Measurements from ENCODE around the gene SNRNP200.

The SNRNP200 gene

DNA sequence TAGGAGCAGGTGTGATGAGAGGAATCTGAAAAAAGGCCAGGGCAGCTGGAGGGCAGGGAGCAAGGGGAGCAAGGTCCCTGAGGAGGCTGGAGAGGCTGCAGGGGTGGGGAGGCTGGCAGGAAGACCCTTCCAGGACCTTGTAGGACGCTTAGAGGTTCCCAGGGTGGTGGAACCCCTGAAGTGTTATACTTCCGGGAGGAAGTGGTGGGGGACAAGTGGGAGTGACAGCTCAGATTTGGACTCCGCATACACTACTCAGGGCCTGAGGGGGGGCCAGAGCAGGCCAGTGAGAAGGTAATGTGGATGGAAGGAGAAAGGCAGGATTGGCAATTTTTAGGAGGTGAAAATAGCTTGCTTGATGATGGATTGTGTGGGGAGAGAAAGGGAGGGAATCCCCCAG is 28.4 kb upstream of the SNRNP200 start:
- Histone ChIP-seq H3K27me3 (ENCODE audit: control insufficient read depth, insufficient read depth, low read length) (no peaks in the 10 kb centered on the region), H3K79me2 (no peaks in the 10 kb centered on the region), H3K4me1 (peaks cover 5% of the 10 kb centered on the region), H3K4me3 (ENCODE audit: low read depth, low read length) (no peak overlapping the region), H2AFZ (no peak overlapping the region), H3K4me2 (ENCODE audit: low read length) (no peak overlapping the region), H3K27ac (no peak overlapping the region), H3K36me3 (ENCODE audit: control insufficient read depth, insufficient read depth, low read length) (no peaks in the 10 kb centered on the region), H3K9ac (no peak overlapping the region), H3K9me3 (ENCODE audit: control insufficient read depth, low read length) (no peaks in the 10 kb centered on the region)
- TF ChIP-seq, protein P1, sequence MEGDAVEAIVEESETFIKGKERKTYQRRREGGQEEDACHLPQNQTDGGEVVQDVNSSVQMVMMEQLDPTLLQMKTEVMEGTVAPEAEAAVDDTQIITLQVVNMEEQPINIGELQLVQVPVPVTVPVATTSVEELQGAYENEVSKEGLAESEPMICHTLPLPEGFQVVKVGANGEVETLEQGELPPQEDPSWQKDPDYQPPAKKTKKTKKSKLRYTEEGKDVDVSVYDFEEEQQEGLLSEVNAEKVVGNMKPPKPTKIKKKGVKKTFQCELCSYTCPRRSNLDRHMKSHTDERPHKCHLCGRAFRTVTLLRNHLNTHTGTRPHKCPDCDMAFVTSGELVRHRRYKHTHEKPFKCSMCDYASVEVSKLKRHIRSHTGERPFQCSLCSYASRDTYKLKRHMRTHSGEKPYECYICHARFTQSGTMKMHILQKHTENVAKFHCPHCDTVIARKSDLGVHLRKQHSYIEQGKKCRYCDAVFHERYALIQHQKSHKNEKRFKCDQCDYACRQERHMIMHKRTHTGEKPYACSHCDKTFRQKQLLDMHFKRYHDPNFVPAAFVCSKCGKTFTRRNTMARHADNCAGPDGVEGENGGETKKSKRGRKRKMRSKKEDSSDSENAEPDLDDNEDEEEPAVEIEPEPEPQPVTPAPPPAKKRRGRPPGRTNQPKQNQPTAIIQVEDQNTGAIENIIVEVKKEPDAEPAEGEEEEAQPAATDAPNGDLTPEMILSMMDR (IDR thresholded peaks at IDR 0.05) = no peak

DNA sequence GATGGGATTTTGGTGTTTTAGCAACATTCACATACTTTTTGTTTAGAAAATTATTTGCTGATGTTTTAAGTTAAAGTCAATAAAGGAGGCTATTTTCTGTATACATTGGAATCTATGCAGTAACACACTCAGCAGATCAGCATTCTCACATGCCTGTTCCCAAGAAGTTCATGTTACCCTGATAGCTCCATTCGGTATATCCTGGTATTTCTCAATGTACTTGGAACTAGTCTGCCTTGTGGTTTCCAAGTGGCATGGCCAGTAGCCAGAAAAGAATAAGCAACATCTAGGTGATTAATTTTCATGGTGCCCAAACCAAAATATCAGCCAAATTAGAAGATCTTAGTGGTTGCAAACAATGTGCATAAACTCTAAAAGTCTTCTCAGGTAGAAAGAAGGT is 25.1 kb upstream of the SNRNP200 start:
- no peak overlapping the region for H2AFZ ChIP-seq
- H3K4me1 ChIP-seq = peaks cover 5% of the 10 kb centered on the region
- no peak overlapping the region for H3K27ac ChIP-seq
- no peaks in the 10 kb centered on the region for H3K9me3 ChIP-seq (ENCODE audit: control insufficient read depth, low read length)
- TF ChIP-seq, protein P1 (IDR thresholded peaks at IDR 0.05) = no peak
- no peaks in the 10 kb centered on the region for H3K36me3 ChIP-seq (ENCODE audit: control insufficient read depth, insufficient read depth, low read length)
- H3K27me3 ChIP-seq (ENCODE audit: control insufficient read depth, insufficient read depth, low read length) = no peaks in the 10 kb centered on the region
- H3K4me2 ChIP-seq (ENCODE audit: low read length) = no peak overlapping the region
- no peaks in the 10 kb centered on the region for H3K79me2 ChIP-seq
- H3K4me3 ChIP-seq (ENCODE audit: low read depth, low read length) = no peak overlapping the region
- H3K9ac ChIP-seq = no peak overlapping the region

DNA sequence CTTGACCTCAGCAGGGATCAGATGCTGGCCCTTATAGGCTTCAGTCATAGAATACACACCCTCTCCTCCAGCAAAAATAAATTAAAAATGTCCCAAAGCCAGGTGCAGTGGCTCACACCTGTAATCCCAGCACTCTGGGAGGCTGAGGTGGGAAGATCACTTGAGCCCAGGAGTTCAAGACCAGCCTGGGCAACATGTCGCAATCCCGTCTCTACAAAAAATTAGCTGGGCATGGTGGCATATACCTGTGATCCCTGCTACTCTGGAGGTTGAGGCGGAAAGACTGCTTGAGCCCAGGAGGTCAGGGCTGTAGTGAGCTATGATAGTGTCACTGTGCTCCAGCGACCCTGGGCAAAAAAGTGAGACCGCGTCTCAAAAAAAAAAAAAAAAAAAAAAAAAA is 24.5 kb upstream of the SNRNP200 start:
- H3K36me3 ChIP-seq (ENCODE audit: control insufficient read depth, insufficient read depth, low read length) = no peaks in the 10 kb centered on the region
- no peak overlapping the region for H2AFZ ChIP-seq
- TF ChIP-seq, protein P1 (IDR thresholded peaks at IDR 0.05) = no peak
- H3K9ac ChIP-seq = no peak overlapping the region
- no peak overlapping the region for H3K4me2 ChIP-seq (ENCODE audit: low read length)
- H3K4me3 ChIP-seq (ENCODE audit: low read depth, low read length) = no peak overlapping the region
- no peak overlapping the region for H3K27ac ChIP-seq
- no peaks in the 10 kb centered on the region for H3K27me3 ChIP-seq (ENCODE audit: control insufficient read depth, insufficient read depth, low read length)
- H3K4me1 ChIP-seq = peaks cover 5% of the 10 kb centered on the region
- no peaks in the 10 kb centered on the region for H3K9me3 ChIP-seq (ENCODE audit: control insufficient read depth, low read length)
- H3K79me2 ChIP-seq = no peaks in the 10 kb centered on the region

DNA sequence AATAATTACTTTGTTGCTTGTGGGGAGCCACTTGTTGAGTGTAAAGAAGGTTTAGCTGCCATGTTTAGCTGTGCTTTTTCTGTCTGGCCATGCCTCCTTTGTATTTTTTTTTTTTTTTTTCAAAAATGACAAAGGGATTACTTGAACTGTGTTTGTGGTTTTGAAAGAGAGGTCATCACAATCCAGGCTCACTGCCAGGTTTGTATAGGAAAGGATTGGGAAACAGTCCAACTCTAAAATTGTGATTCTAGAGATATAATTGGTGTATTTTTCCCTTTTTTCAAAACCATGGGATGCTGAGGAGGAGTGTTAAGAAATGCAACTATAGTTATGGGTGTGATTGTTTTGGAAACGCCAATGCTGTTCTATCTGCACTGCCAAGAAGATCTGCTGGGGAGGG is 24.1 kb upstream of the SNRNP200 start:
- TF ChIP-seq, protein P1 (IDR thresholded peaks at IDR 0.05) = no peak
- Histone ChIP-seq H3K9me3 (ENCODE audit: control insufficient read depth, low read length) (no peaks in the 10 kb centered on the region), H3K4me2 (ENCODE audit: low read length) (no peak overlapping the region), H3K27ac (no peak overlapping the region), H3K4me3 (ENCODE audit: low read depth, low read length) (no peak overlapping the region), H3K4me1 (peaks cover 5% of the 10 kb centered on the region), H3K27me3 (ENCODE audit: control insufficient read depth, insufficient read depth, low read length) (no peaks in the 10 kb centered on the region), H3K9ac (no peak overlapping the region), H3K79me2 (no peaks in the 10 kb centered on the region), H3K36me3 (ENCODE audit: control insufficient read depth, insufficient read depth, low read length) (no peaks in the 10 kb centered on the region), H2AFZ (no peak overlapping the region)

DNA sequence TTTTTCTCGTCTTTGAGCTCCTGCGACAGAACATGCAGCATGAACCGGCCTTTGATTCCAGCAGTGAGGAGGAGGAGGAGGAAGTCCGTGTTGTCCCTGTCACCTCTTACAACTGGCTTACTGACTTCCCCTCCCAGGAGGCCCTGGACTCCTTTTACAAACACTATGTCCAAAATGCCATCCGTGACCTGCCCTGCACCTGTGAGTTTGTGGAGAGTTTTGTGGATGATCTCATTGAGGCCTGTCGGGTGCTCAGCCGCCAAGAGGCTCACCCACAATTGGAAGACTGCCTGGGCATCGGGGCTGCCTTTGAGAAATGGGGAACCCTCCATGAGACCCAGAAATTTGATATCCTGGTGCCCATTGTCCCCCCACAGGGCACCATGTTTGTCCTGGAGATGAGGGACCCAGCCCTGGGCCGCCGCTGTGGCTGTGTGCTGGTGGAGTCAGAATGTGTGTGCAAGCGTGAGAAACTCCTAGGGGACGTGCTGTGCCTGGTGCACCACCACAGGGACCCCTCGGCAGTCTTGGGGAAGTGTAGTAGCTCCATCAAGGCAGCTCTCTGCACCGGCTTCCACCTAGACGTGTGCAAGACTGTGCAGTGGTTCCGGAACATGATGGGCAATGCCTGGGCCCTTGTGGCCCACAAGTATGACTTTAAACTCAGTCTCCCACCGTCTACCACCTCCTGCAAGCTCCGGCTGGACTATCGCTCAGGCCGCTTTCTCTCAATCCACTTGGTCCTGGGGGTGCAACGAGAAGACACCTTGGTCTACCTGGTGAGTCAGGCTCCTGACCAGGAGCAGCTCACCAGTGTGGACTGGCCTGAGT is 21.9 kb upstream of the SNRNP200 start:
- Histone ChIP-seq H2AFZ (no peak overlapping the region), H3K9me3 (ENCODE audit: control insufficient read depth, low read length) (no peaks in the 10 kb centered on the region), H3K36me3 (ENCODE audit: control insufficient read depth, insufficient read depth, low read length) (no peaks in the 10 kb centered on the region), H3K27ac (no peak overlapping the region), H3K9ac (no peak overlapping the region), H3K79me2 (no peaks in the 10 kb centered on the region), H3K27me3 (ENCODE audit: control insufficient read depth, insufficient read depth, low read length) (no peaks in the 10 kb centered on the region), H3K4me1 (peaks cover 5% of the 10 kb centered on the region), H3K4me2 (ENCODE audit: low read length) (no peak overlapping the region), H3K4me3 (ENCODE audit: low read depth, low read length) (no peak overlapping the region)
- TF ChIP-seq, protein P1 (IDR thresholded peaks at IDR 0.05) = no peak
